NCI-H345 treated with DMSO at 0.1 percent for 48 hours (cell line): ENCODE measurements around the gene IRX3.

Experiments
- DNase-seq: peaks from one replicate; lab custom pipeline; 2025; ENCODE audit not compliant: unreplicated experiment; lab: John Stamatoyannopoulos, UW

The IRX3 gene

GRCh38 chr16:54291656-54292487 is 5.3 kb upstream of the IRX3 start:
- DNase-seq = no peak

DNA sequence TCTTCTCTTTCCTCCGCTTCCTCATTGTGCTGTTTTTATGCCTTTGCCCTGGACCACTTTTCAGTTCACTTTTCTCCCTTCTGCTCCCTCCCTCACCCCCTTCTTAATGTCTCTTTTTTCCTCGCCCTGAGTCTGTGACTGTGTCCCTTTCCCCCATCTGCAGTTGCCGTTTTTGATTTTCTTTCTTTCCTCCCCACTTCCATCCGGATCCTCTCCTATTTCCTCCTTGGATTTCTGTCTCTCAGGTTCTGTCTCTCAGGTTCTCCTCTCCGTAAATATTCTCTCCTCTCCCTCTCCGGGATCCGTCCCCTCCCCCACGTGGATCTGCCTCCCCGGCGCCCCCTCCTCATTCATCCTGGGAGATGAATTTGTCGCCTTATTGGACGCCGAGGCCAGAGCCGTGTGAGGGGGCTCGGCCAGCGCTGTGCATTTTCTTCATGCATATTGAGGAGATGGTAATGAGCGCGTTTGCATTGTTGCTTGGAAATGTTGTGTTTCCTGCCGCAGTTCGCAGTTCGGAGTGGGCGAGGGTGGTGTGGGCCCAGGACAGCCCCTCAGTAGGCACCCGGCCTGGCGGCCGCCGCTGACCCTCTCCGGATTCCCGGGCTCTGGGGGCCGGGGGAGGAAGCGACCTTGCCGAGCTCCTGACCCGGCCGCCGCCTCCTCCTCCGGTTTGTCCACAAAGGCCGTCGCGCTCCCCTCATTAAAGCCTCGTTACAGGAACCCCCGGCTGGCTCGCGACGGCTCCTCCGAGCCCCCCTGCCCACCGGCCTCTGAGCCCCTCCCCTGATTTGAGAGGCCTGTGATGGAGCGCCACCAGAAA is 4.5 kb upstream of the IRX3 start:
- no peak for DNase-seq

GRCh38 chr16:54289945-54290832 is 3.6 kb upstream of the IRX3 start:
- no peak for DNase-seq

GRCh38 chr16:54289242-54289944 is 2.8 kb upstream of the IRX3 start:
- DNase-seq = no peak

DNA sequence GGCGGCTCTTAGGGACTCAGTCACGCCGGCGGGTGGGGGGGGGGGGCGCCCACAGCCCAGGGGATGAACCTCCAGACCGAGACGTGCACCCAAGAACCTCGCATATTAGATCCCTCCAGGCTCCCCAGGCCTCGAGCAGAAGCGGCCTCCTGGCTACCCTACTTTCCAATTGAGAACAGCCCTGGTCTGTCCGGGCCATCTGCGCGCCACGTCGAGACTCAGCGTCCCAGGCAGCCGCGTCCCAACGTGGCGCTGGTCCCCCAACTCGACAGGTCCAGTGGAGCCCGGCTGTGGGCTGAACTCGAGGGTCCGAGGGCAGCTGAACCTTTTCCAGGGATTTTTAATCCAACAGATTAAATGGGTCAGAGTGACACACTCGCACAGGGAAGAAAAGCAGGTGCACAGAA is 2.3 kb upstream of the IRX3 start:
- DNase-seq = no peak

- no peak for DNase-seq
Observed at GRCh38 chr16:54288030-54288834, 1.6 kb upstream of the IRX3 start.

GRCh38 chr16:54287131-54288029 is 793 bp upstream of the IRX3 start:
- no peak for DNase-seq

DNA sequence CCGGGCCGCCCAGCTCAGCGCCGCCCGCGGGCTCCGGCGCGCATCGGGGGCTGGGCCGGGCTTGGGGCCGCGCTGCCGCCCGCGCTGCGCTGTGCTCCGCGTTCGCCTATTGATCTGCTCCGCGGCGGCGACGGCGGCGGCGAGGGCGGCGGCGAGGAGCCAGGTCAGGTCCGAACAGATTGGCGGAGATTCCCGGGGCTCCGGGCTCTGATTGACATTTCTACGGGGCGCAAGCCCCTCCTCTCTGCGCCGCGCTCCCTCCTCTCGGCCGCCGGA is 559 bp downstream of the IRX3 start:
- DNase-seq = no peak

DNA sequence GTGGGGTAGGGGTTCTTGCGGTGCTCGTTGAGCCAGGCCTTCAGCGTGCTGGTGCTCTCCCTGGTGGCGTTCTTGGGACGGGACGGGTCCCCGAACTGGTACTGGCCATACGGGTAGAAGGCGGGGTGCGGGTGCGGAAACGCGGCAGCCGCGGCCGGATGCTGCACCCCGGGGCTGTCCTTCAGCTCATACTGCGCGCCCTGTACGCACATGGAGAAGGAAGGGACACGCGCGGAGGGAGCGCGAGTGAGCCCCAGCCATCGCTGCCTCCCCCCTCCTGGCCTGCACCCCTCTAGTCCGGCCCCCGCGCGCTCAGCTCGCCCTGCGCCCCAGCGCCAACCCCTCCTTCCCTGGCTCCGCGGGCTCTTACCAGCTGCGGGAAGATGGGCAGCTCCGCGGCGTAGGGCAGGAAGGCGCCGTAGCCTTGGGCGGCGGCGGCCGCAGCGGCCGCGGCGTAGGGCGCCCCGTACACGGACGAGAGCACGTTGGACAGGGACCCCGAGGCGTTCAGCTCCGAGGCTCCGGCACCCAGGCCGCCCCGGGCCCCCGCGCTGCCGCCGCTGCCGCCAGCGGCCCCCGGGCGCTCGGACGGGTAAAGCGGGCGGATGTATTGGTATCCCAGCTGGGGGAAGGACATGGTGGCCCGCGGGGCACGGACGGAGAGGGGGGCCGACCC is 1.0 kb downstream of the IRX3 start:
- DNase-seq = no peak

DNA sequence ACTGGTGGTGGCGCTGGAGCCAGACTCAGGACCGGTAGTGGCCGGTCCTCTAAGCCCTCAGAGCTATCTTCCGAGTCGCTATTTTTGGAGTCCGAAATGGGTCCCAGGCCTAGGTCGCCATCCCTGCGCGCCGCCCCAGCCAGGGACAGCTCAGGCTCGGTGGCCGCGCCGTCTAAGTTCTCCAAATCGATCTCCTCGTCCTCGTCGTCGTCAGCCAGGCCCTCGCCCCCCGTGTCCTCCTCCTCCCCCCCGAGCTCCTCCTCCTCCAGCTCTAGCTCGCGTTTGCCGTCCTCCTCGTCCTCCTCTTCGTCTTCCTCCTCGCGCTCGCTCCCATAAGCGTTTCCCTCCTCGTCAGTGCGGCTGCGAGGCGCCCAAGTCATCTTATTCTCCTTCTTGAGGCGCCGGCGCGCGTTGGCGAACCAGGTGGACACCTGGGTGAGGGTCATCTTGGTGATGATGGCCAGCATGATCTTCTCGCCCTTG is 1.6 kb downstream of the IRX3 start:
- no peak for DNase-seq

GRCh38 chr16:54284319-54284930 is 2.2 kb downstream of the IRX3 start:
- no peak for DNase-seq

- no peak for DNase-seq
Observed at GRCh38 chr16:54283725-54284318, 2.8 kb downstream of the IRX3 start.

DNA sequence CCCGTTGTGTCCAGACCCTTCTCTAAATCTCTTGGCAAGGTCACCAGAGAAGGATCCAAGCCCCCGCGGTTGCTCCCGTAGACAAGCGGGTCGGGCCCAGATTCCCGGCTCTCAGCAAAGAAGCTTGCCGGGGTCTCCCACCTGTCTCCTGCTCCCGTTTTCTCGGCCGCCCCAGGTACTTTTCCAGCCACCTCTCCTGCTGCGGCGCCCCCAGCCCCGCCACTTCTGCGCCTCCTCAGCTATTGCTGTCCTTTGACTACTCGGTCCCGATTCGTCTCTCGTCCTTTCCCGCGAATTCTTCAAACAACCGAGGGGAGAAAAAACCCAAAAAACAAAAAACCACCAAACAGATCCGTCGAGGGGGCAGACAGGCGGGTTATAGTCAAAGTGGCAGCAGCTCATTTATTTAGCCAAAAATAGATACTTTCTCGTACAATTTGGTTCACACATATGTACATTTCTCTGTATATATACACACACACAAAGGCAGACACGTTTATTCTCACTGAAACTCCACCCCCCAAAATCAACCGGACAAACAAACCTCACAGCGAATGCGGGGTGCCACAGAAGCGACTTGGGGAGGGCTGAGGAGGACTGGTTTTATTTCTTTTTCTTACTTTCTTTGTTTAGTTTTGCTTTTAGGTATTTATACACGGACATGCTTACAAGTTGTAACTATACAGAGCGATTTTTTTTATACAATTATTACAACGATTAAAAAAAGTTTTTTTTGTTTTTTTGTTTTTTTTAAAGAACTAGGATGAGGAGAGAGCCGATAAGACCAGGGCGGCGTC is 3.5 kb downstream of the IRX3 start:
- no peak for DNase-seq

DNA sequence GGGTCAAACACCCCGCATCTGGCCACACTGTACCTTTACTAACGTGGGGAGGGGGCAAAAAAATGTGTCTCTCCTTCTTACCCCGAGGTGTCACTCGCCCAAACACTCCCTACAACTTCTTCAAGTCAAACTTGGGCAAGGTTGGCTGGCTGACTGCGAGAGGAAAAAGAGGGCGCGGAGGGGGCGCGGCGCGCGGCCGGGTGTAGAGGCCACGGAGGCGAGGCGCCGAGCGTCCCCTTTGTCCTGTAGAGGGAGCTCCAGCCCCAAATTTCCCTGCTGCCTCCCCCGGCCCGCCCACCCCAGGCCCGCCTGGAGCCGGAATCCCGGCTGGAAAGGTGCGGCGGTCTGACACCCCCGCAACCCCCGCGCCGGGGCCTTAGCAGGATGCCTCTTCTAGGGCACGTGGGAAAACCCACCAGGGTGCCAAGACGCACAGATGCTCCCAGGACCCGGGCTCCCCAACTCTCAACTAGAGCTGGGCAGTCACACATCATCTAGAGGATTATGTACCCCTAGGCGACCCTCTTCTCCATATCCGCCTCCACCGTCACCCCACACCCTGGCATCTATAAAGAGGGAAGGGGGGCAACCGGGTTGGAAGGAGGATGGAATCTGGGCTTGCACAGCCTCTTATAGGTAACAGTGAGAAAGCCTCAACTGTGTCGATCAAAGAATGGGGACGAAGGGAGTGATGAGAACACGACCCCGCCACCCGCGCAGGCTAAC is 4.2 kb downstream of the IRX3 start:
- no peak for DNase-seq

DNA sequence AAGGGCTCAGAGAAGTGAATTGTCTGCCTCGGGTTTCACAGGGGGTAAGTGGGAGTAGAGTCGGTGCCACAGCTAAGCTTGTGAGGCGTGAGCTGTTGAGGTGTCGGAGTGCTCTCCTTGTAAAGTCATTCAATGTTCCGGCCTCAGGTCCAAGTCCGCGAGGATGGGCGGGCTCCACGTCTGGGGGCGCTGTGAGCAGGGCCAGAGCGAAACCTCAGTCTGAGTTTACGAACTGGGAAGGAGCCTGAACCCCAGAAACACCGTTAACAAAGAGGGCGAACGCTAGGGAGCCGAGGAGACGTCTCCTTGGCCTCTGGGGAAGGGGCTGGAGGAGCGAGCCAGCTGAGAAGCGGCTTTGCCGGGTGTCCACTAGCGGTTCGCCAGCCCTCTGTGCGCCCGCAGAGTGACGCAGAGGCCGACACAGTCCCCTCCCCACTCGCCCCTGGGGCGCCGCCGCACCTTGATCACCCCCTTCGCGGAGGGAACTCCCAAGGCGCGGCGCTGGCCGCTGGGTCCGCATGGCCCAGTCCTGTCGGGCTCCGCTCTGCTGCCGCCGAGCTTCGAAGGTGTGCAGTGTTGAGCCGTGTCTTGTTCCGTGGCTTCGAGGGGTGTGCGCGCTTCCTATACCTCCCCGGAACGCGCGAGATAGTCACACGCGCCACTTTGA is 4.9 kb downstream of the IRX3 start:
- DNase-seq = no peak

- no peak for DNase-seq
Observed at GRCh38 chr16:54280751-54281150, 5.8 kb downstream of the IRX3 start.
